AG20443 (cell line): Measurements from ENCODE around the gene LAMB1.

Source experiments
- DNase-seq: peaks from one replicate; pipeline ENCODE4 v3.0.0; 2012; ENCODE audit warnings: low spot score, mixed read lengths

LAMB1 gene

DNA sequence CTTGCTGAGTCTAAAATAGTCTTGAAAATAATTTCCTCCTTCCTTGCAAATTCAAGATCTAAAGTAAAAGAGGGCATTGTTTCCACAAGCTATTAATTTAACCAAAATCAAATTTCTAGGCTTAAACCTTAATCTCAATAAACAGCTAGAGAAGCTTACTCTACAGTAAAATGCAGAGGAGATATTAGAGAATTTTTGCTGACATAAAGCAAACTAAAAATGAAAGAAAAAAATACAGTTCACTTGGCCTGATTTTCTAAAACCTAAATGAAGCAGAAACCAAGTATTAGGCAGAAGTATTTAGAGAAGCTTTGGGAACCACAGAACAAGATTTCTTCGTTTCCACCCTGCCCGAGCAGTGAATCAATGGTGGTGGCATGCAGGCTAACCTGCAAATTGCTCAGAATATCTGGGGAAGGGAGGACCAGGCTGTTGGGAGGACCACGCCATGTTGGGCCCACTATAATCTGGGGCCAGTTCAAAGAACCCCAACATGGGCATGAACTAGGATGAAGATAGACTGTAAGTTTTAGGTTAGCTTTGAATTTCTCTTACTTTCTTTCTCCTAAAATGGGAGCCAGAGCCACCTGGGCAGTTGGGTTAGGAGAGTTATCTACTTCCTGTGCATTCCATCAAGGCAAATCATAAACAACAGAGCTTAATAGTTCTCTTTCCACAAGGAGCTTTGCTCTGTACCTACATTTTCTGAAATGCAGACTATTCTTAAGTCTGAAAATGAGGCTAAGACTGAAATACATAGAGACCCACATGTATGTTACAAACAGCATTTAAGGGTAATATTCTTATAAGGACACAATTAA is 4.1 kb downstream of the LAMB1 start:
- no peak for DNase-seq

DNA sequence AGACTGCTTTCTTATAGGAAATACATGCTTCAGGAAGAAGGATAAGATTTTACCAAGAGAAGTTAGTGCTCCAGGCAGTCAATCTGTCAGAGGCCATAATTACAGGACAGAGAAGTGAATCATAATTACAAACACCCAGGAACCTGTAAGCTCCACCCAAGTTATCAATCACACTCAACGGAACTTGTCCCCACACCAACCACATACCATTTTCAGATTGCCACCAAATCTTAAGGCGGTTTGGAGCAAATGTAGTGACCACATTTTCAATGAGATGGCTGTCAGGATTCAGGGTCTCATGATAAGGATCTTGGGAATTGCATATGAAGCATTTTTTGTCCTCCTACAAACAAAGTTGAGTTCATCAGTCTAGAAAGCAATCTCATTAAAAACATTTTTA is 4.8 kb downstream of the LAMB1 start:
- no peak for DNase-seq

DNA sequence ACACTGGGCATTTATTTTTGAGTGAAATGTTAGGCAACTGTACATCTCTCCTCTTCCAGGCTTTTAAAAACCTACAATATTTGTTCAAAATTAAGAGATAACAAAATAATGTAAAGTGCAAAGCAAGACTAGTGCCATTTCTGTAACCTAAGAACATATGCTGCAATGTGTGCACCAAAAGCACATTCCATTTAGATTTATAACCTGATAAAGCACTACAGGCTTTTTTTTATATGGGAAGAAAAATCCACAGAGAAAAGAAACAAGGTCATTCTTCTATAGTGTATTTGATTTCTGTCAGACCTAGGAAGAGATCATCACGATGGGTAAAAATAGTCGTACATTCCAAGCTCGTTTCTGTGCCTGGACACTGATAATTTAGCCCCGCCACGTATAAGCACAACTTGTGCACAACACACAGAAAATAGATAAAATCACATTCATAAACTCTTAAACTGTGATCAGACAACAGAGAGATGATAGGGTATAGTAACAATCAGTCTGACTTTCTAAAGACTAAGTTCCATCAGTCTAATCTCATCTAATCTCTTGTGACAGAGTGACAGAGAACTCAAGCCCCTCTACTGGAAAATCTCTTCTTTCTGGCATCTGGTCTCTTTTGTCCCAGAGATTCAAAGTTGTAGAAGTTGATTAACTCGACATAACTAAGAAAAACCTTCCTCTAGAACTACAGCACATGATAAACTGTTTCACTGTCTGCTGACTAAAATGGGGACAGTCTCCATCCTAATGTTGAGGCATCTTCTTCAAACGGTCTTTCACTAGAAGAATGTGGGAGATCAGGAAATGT is 6.7 kb downstream of the LAMB1 start:
- no peak for DNase-seq

DNA sequence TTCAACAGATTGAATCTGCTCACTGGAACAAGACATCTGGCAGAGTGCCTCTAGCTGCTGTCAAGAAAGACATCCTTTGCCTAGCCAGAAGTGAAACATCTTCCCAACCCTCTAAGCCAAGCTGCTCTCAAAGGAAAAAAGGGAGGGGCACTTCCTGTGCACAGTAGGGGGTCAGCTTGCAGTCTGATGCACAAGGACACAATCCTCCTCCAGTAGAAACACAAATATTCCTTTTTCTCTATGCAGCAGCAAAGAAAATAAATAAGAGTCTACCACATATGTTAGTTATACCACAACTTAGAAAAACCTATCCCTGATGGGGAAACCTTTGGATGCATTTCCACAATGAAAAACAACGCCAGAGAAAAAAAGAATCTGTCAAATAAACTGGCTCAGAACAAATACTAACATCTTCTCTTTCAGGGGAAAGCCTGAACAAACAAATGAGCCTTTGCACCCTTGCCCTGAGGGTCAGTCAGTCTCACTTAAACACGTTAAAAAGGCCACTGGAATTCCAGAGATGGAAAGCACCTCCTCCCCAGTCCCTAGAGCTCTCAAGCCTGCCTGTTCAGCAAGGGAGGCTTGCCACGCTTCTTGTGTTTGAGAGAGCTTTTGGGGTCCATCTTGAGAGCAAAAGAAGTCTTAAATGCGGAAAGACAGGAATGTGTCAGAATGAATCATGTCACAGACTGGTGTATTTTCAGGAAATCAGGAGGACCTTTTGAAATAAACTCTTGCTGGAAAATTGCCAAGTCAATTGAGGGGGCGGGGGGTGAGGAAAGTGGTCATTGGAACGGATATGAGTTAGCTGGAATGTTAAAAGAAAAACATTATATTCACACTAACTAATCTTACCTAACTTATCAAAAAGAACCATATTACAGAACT is 7.5 kb downstream of the LAMB1 start:
- DNase-seq: peak; percentile 47

DNA sequence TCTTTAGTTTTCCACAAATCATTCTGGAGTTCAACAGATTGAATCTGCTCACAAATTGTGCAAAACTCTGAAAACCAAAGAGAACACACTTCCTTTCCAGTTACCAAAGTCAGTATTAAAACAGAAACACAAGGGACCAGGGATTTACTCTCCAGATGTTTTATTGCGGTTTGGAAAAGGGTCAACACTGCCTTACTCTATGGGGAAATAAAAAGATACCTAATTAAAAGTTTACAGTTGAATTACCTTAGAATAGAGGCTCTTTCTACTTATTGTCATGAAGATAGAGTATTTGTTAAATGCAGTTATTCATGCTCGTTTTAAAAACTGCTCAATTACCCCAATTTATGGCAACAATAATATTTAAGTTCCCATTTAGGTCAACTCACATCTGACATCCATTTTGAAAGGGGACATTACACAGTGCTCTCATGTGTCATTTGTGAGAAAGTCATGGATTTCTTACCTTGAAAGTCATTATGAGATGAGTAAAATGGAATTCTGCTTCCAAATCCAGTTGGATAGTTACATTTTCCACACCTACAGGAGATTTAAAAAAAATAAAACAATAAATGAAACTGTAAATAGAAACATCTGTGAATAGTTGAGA is 8.4 kb downstream of the LAMB1 start:
- DNase-seq: no peak

DNA sequence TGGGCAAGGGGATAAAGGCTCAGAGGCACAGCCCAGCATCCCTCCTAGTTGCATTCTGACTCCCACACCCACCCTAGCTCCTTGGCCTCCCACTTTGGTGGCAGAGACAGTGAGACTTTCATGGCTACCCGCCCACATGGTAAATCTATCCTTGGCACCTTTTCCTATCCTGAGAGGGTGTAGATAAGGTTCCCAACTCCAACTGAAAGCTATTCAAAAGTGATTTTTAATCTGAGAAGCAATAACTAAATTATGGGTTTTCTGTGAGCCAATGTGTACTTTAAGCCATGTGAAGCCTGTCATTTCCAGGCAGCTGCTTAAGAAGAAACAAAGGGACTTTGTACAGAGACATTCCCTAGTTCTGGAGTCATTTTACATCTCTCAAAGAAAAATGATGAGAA is 9.1 kb downstream of the LAMB1 start:
- no peak for DNase-seq

DNA sequence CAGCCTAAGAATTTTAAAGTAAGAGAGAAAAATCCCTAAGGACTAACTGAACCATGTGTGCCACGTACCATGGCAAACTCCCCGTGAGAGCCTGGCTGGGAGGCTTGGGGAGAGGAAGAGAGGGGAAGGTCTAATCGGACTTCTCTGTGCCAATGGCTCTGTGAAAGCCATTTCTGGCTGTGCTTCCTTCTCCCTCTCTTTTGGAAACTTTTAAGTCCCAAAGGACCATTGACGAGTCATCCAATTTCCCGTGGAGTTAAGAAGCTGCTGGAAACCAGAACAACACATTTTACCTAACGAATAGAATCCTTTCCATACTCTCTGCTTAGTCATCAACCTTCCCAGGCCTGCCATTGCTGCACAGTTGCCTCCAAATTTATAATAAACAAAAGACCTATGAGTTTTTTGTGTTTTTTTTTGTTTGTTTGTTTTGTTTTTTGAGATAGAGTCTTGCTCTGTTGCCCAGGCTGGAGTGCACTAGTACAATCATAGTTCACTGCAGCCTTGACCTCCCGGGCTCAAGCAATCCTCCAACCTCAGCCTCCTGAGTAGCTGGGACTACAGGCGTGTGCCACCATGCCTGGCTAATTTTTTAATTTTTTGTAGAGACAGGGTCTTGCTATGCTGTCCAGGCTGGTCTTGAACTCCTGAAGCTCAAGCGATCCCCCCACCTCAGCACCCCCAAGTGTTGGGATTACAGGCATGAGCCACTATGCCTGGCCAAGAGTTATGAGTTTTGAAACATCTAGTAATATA is 13.2 kb downstream of the LAMB1 start:
- DNase-seq: peak; percentile 27

DNA sequence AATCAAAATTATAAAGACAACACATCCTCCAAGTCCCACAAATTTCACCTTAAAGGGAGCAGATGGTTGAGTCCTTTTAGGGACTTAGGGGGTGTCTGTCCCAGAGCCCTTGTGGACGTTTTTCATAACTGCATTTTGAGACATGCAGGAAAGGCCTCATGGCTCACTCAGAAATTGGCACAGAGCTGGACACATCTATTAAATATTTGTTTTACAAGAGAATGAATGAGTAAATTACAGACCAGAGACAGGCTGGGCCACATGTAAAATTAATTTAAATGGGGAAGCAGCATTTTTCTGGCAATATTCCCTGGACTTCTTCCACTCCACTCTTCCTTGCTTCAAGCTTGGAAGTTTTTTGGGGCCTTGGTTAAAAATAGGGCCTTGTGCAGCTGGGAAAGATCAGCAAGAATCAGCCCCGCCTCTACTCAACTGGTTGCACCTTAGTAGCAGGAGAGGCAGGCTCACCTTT is 20.0 kb downstream of the LAMB1 start:
- DNase-seq: peak; percentile 17

DNA sequence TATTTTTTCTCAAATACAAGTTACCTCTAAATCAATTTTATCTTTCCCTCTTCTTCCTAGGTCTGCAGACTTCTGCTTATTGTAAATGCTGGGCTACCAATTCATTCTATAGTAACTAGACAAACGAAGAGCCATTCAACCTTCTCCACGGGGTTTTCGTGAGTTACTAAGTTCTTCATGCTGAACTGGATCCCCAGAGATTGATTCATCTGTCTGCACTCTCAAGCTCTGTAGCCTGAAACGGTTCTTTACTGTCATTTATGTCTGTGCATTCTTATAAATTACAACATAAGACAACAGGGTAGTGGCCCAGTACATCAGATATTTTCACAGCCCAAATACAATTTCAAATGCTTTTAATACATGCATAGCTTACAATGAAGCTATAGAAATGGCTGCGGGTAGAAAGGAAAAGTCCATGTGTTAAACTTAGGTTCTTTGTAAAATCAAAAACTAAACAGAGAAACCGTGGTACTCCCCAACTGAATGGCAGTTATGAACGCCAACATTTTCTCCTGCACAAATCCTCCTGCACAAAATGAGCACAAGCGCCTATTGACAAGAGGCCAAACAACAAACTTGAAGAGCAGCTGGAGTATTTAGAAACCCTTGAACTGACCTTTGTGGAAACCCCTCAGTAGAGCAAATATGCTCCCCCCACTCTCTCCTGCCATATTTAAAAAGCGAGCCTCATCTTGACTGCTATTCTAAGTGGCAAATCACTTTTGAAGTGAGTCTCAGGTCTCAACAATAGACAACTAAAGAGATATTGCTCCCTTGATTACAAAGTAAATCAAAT is 20.7 kb downstream of the LAMB1 start:
- DNase-seq: no peak

DNA sequence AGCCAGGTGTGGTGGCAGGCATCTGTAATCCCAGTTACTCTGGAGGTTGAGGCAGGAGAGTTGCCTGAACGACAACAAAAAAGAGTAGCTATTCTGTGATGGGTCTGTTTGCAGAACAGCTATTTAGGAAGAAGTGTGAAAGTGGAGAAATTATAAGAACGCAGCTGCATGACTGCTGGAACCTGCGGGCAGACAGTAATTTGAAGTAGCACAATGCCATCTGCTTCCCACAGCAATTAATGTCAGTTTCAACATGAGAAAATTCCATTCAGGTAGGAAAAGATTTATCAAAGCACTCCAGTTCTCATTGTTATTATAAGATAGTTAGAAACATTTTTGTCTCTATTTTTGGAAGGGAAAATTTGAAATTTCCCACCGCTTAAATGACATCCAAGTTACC is 21.5 kb downstream of the LAMB1 start:
- DNase-seq: no peak

DNA sequence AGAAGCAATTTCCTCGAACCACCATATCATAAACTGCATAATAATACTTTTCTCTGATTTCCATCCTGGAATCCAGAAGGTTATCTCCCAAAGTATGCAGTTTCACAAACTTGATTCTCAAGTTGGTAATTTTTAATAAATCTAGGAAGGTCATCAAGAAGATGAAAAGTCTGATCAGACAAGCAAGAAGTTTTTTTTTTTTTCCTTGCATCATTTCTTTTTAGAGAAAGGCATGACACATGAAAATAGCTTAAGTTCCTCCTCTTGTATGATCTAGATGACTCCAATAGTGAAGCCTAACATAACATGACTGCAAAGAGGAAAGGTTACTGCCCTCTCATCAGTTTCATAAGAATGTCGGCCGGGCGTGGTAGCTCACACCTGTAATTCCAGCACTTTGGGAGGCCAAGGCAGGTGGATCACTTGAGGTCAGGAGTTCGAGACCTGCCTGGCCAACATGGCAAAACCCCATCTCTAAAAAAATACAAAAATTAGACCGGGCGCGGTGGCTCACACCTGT is 22.2 kb downstream of the LAMB1 start:
- no peak for DNase-seq

DNA sequence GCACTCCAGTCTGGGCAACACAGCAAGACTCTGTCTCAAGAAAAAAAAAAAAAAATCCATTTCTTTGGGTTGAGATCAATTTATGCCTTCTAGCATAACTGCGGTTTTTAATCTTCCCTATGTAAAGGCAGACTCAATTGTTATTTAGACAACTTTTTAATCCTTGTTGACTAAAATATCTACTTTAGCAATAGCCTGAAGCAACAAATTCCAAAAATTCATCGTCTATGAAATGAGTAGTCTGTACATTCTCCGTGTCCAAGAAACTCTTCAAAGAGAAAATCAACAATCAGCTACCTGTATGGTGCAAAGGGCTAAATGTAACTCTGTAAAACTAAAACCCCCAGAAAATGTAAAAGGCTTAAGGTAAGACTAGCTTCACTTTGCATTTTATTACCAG is 22.8 kb downstream of the LAMB1 start:
- no peak for DNase-seq

DNA sequence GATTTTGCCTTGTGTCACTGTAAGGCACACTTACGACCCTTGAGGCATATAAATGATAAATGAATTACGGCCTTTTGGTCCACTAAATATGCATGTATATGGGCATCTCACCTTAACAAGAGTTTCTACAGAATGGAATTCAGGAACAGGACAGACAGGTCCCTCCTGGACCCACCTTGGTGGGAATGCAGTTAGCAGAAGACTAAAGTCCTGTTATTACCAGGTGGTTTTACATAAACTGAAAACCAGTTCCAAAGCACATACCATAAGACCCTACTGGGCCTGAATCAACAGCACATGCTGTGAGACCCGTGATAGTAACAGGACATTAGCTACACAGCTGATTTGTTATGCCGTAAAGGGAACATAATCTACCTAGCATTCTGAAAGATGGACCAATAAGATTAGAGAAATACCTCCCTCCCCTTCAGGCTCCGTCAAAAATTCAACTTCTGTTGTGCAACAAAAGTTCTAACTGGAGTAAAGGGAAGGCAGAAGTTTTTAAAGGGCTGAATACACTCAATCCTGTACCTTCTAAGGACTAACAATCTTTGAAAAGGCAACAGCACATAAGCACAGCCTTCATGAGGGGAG is 24.0 kb downstream of the LAMB1 start:
- no peak for DNase-seq

DNA sequence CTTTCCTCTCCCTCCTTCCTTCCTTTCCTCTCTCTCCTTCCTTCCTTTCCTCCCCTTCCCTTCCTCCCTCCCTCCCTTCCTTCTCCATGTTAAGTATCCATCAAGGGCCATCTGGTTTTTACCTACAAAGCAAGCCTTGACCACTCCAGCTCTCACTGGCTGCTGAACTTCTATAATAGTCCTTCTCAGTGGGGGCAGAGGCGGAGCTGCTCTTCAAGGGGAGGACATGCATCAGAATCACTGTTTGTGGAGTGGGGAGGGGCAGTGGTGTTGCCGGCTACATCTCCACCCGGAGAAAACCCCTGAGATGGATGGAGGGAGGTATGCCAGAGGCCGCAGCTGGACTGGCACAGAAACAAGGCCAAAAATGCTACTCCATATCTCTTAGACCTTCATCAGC is 25.9 kb downstream of the LAMB1 start:
- DNase-seq: no peak

DNA sequence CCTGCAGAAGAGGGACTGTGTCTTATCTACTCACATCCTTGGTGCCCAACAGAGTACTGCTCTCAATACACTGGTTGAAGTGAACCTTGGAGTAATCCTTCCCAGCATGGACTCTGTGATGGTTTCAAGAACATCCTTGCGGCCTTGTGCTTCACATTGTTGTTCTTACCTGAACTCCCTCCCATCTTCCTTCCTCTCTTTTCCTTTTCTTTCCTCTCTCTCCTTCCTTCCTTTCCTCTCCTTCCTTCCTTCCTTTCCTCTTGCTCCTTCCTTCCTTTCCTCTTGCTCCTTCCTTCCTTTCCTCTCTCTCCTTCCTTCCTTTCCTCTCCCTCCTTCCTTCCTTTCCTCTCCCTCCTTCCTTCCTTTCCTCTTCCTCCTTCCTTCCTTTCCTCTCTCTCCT is 26.3 kb downstream of the LAMB1 start:
- DNase-seq: no peak

DNA sequence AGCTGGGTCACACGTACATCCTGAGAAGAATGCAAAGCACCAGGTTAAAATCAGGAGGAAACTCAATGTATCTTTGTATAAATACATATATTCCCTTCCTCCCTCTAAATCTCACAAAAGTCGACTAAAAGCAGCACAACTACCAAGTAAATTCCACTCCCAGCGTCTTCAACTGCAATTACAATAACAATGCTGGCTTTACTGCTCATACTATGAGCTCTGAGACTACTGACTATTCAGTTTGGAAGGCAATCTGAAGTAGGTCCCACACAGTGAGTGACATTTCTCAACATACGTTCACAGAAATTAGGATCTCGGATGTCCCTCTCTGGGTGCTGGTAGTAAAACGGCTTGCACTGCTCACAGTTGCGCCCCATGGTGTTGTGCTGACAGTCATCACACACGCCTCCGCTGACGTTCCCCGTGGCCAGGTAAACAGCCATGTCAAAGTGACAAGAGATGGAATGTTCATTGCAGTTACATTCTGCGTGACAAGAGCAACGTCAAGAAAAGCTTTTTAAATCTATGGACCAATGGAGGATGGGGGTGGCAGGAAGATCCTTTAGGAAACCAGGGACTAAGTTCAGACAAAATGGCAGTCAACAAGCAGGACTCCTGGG is 27.5 kb downstream of the LAMB1 start:
- no peak for DNase-seq

DNA sequence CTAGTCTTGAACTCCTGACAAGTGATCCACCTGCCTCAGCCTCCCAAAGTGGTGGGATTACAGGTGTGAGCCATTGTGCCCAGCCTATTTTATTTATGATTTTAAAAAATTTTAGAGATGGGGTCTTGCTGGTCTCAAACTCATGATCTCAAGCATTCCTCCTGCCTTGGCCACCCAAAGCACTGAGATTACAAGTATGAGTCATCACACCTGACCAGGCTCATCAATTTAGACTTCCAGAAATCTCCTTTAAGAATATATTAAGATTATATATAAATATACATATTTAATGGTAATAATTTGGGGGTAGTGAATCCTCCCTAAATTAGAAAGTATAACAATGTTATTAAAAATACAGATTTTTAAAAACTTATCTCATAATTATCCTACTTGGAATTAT is 29.1 kb downstream of the LAMB1 start:
- DNase-seq: no peak

DNA sequence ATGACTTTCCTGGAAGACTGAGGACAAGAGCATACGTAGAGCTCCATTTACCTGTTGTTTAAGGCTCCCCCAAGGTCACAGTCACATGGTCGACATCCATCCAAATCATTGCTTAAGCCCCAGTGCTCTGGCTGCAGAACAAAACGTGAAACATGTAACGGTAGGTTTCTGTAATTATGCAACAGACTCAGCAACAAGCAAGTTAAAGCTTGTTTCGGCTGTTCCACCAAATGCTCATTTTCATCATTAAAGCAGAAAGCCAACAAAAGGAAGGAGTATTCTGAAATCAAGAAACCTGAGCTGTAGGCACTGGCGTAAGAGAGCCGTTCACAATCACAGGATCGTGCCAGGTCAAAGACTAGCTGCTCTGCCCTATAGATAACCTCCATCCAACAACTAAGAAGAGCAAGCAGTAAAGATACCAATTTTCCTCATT is 30.0 kb downstream of the LAMB1 start:
- no peak for DNase-seq

DNA sequence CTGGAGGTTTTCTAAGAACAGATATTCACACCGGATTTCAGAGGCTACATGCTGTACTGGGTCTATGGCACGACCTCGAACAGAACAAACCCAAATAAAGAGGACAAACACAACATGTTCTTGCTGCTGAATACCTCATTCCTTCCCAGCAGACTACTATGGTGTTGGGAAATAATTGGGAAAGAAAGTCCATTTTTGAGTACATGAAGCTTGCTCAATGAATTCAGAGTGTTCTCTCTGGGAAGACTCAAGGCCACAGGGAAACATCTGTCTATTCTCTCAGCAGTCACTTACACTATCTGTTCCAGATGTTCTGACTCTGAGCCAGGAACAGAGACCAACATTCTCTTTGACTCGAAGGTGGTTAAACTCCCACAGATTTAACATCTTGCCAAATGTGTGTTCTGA is 30.9 kb downstream of the LAMB1 start:
- DNase-seq: peak; percentile 69
